Thoracic aorta (tissue), 2 donors: ENCODE measurements around the gene TBC1D8B. TPM values are rescaled to one million over a fixed set of nuclear protein-coding genes. Genes with fewer than 3 reads are reported as not detected.
"Not testable (repeated sequence)": the region's sequence is repeated elsewhere in the genome, so short reads cannot be mapped to it uniquely, and the experiment has no call there.

Source experiments
- ATAC-seq: fragments of 150-250 bp; one replicate; pipeline ENCODE4 v1.8.0; 2017; ENCODE audit warnings: low read depth; ENCODE audit not compliant: insufficient number of reproducible peaks, low FRiP score
- DNase-seq: peaks from one replicate; pipeline ENCODE4 v3.0.0-alpha.2; 2020; ENCODE audit warnings: low spot score
- H3K27ac ChIP-seq, 2 donors: fragments of 200-600 bp; sonication (generic); 1 replicate in 1 of 2; 2 replicates in 1 of 2; pipeline ENCODE4 v1.5.1; 2016; ENCODE audit warnings: mild to moderate bottlenecking in 2 of 2, moderate library complexity in 2 of 2
- H3K27me3 ChIP-seq: fragments of 200-600 bp; sonication (generic); replicated peaks from 2 replicates; pipeline ENCODE4 v1.6.0; 2016; ENCODE audit warnings: mild to moderate bottlenecking; ENCODE audit not compliant: insufficient read depth
- H3K36me3 ChIP-seq: fragments of 200-600 bp; sonication (generic); one replicate; pipeline ENCODE4 v1.5.1; 2016
- H3K4me1 ChIP-seq, 2 donors: fragments of 200-600 bp; sonication (generic); 1 replicate in 1 of 2; 2 replicates in 1 of 2; pipeline versions ENCODE4 v1.5.1 to v1.6.0; 2016; ENCODE audit warnings: low read depth in 2 of 2, mild to moderate bottlenecking in 1 of 2; ENCODE audit not compliant: control insufficient read depth in 1 of 2
- H3K4me3 ChIP-seq: fragments of 200-600 bp; sonication (generic); 2 replicates; pipeline ENCODE4 v1.5.1; 2016; ENCODE audit warnings: mild to moderate bottlenecking
- H3K9me3 ChIP-seq: fragments of 200-600 bp; sonication (generic); 2 replicates; pipeline ENCODE4 v1.5.1; 2016
- CTCF ChIP-seq: fragments of 200-600 bp; sonication (generic); IDR thresholded peaks from one replicate; pipeline ENCODE4 v1.5.1; 2019; ENCODE audit warnings: antibody characterized with exemption
- total RNA-seq, 2 donors: library from RNA; depleted of rRNA; stranded (reverse); fragments of >200 nt; gene quantifications; one replicate each; pipeline versions ENCODE4 v1.1.0 to v1.2.3, GENCODE V29; 2016

TBC1D8B gene
- total RNA-seq, 2 donors from 2014 or later: 7.9 to 16.9 TPM

- TF ChIP-seq CTCF: no peak
- H3K27me3 ChIP-seq: no peaks in the 10 kb centered on the region
Observed at GRCh38 chrX:106783716-106784115, 18.8 kb upstream of the TBC1D8B start.

GRCh38 chrX:106791495-106791894 is 11.0 kb upstream of the TBC1D8B start:
- DNase-seq (no peak), ATAC-seq (no peak)
- TF ChIP-seq CTCF: no peak
- Histone ChIP-seq H3K4me3 (no peak overlapping the region), H3K36me3 (no peaks in the 10 kb centered on the region), H3K9me3 (no peaks in the 10 kb centered on the region), H3K27ac (no peak overlapping the region), H3K27me3 (no peaks in the 10 kb centered on the region), H3K4me1 (no peaks in the 10 kb centered on the region)

More at GRCh38 chrX:106783716-106784115, 18.8 kb upstream of the TBC1D8B start:
- Histone ChIP-seq H3K4me1 (no peaks in the 10 kb centered on the region), H3K4me3 (no peak overlapping the region), H3K27ac (no peak overlapping the region), H3K9me3 (no peaks in the 10 kb centered on the region), H3K36me3 (no peaks in the 10 kb centered on the region)
- ATAC-seq: no peak
- no peak for DNase-seq

- H3K4me1 ChIP-seq: no peaks in the 10 kb centered on the region
- H3K36me3 ChIP-seq: no peaks in the 10 kb centered on the region
- DNase-seq (no peak), ATAC-seq (no peak)
- H3K4me3 ChIP-seq: peak overlapping the region; percentile 83
- no peaks in the 10 kb centered on the region for H3K27me3 ChIP-seq
- H3K27ac ChIP-seq: no peak overlapping the region
- no peak for TF ChIP-seq CTCF
- H3K9me3 ChIP-seq: no peaks in the 10 kb centered on the region
Observed at GRCh38 chrX:106802063-106802387, 448 bp upstream of the TBC1D8B start.

- ATAC-seq (no peak), DNase-seq (no peak)
- Histone ChIP-seq H3K4me3 (no peak overlapping the region), H3K27me3 (no peaks in the 10 kb centered on the region), H3K9me3 (no peaks in the 10 kb centered on the region), H3K27ac (no peak overlapping the region), H3K4me1 (no peaks in the 10 kb centered on the region), H3K36me3 (no peaks in the 10 kb centered on the region)
- TF ChIP-seq CTCF: no peak
Observed at GRCh38 chrX:106811131-106811910, 8.8 kb downstream of the TBC1D8B start.

- H3K36me3 ChIP-seq, H3K9me3 ChIP-seq, DNase-seq, H3K4me3 ChIP-seq, H3K4me1 ChIP-seq, H3K27me3 ChIP-seq, ATAC-seq, H3K27ac ChIP-seq: not testable (repeated sequence)
Observed at GRCh38 chrX:106812930-106813329, 10.5 kb downstream of the TBC1D8B start.

GRCh38 chrX:106814093-106814492 is 11.6 kb downstream of the TBC1D8B start:
- not testable (repeated sequence) for ATAC-seq, H3K27me3 ChIP-seq, H3K4me1 ChIP-seq, H3K27ac ChIP-seq, H3K36me3 ChIP-seq, H3K9me3 ChIP-seq, H3K4me3 ChIP-seq, DNase-seq
